Lower leg skin (tissue), 4 donors: Measurements from ENCODE around the gene DIP2C. TPM values are rescaled to one million over a fixed set of nuclear protein-coding genes. Genes with fewer than 3 reads are reported as not detected.
A peak's percentile ranks its signal among the peaks of the same experiment; 100 is the strongest.

Experiments used
- DNase-seq, 2 donors: peaks; one replicate each; pipeline ENCODE4 v3.0.0-alpha.2; 2019; ENCODE audit warnings: low spot score in 2 of 2
- H3K4me3 ChIP-seq: fragments of 200-600 bp; sonication (generic); 2 replicates; pipeline ENCODE4 v1.5.1; 2017; ENCODE audit warnings: mild to moderate bottlenecking, low read depth; ENCODE audit not compliant: poor library complexity, severe bottlenecking
- CTCF ChIP-seq, 3 donors: fragments of 450-650 bp; IDR thresholded peaks; one replicate each; pipeline ENCODE4 v1.5.1; 2016; ENCODE audit warnings: antibody characterized with exemption in 3 of 3, mild to moderate bottlenecking in 3 of 3, moderate library complexity in 2 of 3
- POLR2A ChIP-seq, 2 donors: fragments of 450-650 bp; IDR thresholded peaks; one replicate each; pipeline ENCODE4 v1.6.1; 2016 to 2017; ENCODE audit warnings: antibody characterized with exemption in 2 of 2, mild to moderate bottlenecking in 1 of 2, moderate library complexity in 1 of 2
- WGBS, 2 donors: methylation state at CpG; one replicate each; pipeline ENCODE4 v1.1.5; 2018; 5-methylcytosine and 5-hydroxymethylcytosine counted together
- intact Hi-C: fragments of 100-400 bp; cut with DNase I; formaldehyde crosslinking; loops from one replicate; pipeline ENCODE4 v1.15.0; 2023; ENCODE audit warnings: low total_unique reads
- total RNA-seq, 4 donors: library from RNA; depleted of rRNA; stranded (reverse); fragments of >200 nt; gene quantifications; one replicate each; pipeline ENCODE4 v1.1.0, GENCODE V29; 2016

DIP2C gene
- total RNA-seq, 4 donors from 2014 or later, result 6.2 to 14.7 (median 10.6) TPM

GRCh38 chr10:690372-691161, 1.1 kb upstream of the DIP2C start:
- no peak overlapping the region for H3K4me3 ChIP-seq
- intact Hi-C loops, result no loop called here
- TF ChIP-seq POLR2A (IDR thresholded peaks at IDR 0.05), result no peak
- TF ChIP-seq CTCF (IDR thresholded peaks at IDR 0.05), result no peak
- peak in 1 of 2 donors; percentile 86 for DNase-seq
- 82 to 87% methylated on average over 29 to 32 of the region's 32 CpGs for WGBS, 2 donors

GRCh38 chr10:689121-689451, 382 bp downstream of the DIP2C start:
- intact Hi-C loops, result no loop called here
- DNase-seq, result peak in 1 of 2 donors; percentile 82
- 0% methylated on average over 1 of the region's 42 CpGs; no CpG with 5 or more reads in 1 of the 2 donors for WGBS, 2 donors
- H3K4me3 ChIP-seq, result peak overlapping the region; percentile 63
- TF ChIP-seq CTCF (IDR thresholded peaks at IDR 0.05) (no peak), POLR2A (IDR thresholded peaks at IDR 0.05) (no peak)

- H3K4me3 ChIP-seq, result peak overlapping the region; percentile 63
- TF ChIP-seq CTCF (IDR thresholded peaks at IDR 0.05), result no peak
- intact Hi-C loops, result no loop called here
- WGBS, 2 donors, result 2 to 5% methylated on average over 24 to 43 of the region's 57 CpGs
- DNase-seq, result peak in 1 of 2 donors; percentile 86
These were observed 952 bp downstream of the DIP2C start for GRCh38 chr10:688312-689120.

- TF ChIP-seq CTCF (IDR thresholded peaks at IDR 0.05), result no peak
- TF ChIP-seq POLR2A (IDR thresholded peaks at IDR 0.05), result no peak
- H3K4me3 ChIP-seq, result no peak overlapping the region
- intact Hi-C loops, result no loop called here
- DNase-seq, result peak in 1 of 2 donors; percentile 57
- WGBS, 2 donors, result 75 to 82% methylated on average over 20 to 21 of the region's 21 CpGs
These were observed 1.7 kb downstream of the DIP2C start for GRCh38 chr10:687583-688311.

GRCh38 chr10:686155-686931, 3.1 kb downstream of the DIP2C start:
- DNase-seq, result peak in 1 of 2 donors; percentile 77
- 94 to 95% methylated on average over 18 to 19 of the region's 19 CpGs for WGBS, 2 donors
- intact Hi-C loops, result no loop called here
- no peak for TF ChIP-seq POLR2A (IDR thresholded peaks at IDR 0.05)
- TF ChIP-seq CTCF (IDR thresholded peaks at IDR 0.05), result no peak
- H3K4me3 ChIP-seq, result no peak overlapping the region
